Erythroblast (primary cell): ENCODE results near the gene ACSF3.
"Not testable (repeated sequence)": the region's sequence is repeated elsewhere in the genome, so short reads cannot be mapped to it uniquely, and the experiment has no call there.

Experiments used
- DNase-seq, 2 experiments: peaks; one replicate each; lab custom pipeline; 2025; lab: John Stamatoyannopoulos, UW
- GATA1 ChIP-seq: IDR thresholded peaks from 2 replicates; pipeline ENCODE4 v1.6.1; 2011; ENCODE audit warnings: low read depth, mild to moderate bottlenecking, control low read depth, low read length, moderate library complexity
- POLR2A ChIP-seq: IDR thresholded peaks from 2 replicates; pipeline ENCODE4 v1.6.1; 2011; ENCODE audit warnings: mild to moderate bottlenecking, low read length

Gene ACSF3

GRCh38 chr16:89184933-89185794, 91.5 kb downstream of the ACSF3 start:
- TF ChIP-seq GATA1 (no peak), POLR2A (no peak)
- DNase-seq, result peak; percentile 67 to 75

GRCh38 chr16:89185887-89186592, 92.4 kb downstream of the ACSF3 start:
- peak; percentile 61 to 66 for DNase-seq

- DNase-seq, result peak; percentile 60
Observed at GRCh38 chr16:89186593-89187031, 93.0 kb downstream of the ACSF3 start.

DNA sequence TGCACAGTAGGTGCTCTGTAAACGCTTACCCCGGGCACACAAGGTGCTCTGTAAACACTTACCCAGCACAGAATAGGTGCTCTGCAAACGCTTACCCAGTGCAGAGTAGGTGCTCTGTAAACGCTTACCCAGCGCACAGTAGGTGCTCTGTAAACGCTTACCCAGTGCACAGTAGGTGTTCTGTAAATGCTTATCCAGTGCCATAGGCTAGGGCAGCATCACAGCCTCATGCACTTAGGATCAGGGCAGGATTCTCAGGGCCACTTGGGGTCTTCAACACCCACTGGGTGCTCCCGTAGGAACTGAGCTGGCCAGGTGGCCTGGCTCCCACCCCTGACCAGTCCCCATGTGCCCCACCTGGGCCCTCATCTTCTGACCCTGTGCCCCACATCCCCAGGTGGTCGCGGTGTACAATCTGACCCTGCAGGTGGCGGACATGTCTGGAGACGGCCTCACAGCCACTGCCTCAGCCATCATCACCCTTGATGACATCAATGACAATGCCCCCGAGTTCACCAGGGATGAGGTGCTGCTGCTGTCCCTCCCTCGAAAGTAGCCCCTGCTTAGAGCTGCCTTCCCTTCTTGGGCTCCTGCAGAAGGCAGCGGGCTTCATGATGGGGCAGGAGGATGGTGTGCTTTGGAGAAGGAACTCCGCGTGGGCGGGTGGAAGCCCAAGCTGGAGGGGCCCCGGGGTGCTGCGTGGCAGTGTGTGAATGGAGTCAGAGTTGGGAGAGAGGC, 93.5 kb downstream of the ACSF3 start:
- DNase-seq, result peak; percentile 75 to 77
- TF ChIP-seq GATA1 (no peak), POLR2A (no peak)

GRCh38 chr16:89187770-89188392, 94.2 kb downstream of the ACSF3 start:
- TF ChIP-seq POLR2A (no peak), GATA1 (no peak)
- DNase-seq, result peak; percentile 56 to 61

GRCh38 chr16:89188471-89189357, 95.1 kb downstream of the ACSF3 start:
- DNase-seq, result not testable (repeated sequence)

- no peak for TF ChIP-seq POLR2A
- no peak for TF ChIP-seq GATA1
- DNase-seq, result no peak
Observed at GRCh38 chr16:89189358-89190025, 95.8 kb downstream of the ACSF3 start.

DNA sequence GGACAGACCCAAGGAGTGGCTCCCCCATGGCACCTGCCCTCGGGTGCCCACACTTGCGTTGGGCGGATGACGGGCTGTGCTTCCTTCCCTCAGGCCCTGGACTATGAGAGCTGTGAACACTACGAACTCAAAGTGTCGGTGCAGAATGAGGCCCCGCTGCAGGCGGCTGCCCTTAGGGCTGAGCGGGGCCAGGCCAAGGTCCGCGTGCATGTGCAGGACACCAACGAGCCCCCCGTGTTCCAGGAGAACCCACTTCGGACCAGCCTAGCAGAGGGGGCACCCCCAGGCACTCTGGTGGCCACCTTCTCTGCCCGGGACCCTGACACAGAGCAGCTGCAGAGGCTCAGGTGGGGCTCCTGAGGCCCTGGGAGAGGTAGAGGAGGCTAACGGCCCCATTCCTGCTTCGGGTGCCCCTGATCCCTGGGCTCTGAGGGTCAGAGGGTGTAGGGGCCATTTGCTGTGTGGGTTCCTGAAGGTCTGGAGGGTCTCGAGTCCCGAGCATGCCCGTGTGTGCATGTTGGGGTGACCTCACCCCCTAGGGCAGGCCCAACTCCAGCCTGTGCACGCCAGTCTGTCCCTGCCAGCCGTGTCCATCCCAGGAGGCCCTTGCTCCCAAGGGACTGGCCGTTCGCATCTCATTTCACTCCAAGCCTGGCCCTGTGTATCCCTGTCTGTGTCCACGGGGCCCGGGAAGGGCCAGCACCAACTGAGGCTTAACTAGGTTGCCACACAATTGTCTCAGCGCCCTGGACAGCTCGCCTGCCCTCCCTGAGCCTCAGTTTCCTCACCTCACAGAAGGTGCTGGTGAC, 96.7 kb downstream of the ACSF3 start:
- DNase-seq, result no peak
- no peak for TF ChIP-seq POLR2A

GRCh38 chr16:89191033-89191900, 97.6 kb downstream of the ACSF3 start:
- no peak for DNase-seq
- TF ChIP-seq POLR2A, result no peak
- no peak for TF ChIP-seq GATA1

DNA sequence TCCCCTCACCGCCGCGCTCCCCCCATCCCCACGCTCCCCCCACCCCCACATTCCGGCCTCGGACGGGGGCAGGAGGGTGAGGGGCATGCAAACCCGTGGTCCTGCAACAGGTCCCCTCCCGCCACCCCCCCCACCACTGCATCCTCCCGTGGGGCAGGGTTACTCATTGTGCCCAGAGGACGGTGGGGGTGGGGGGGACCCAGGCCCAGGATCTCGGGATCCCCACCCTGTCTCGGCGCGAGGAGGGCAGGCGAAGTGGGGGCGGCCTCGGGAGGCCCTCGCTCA, 98.2 kb downstream of the ACSF3 start:
- DNase-seq, result no peak
- TF ChIP-seq GATA1, result no peak
- TF ChIP-seq POLR2A, result no peak

DNA sequence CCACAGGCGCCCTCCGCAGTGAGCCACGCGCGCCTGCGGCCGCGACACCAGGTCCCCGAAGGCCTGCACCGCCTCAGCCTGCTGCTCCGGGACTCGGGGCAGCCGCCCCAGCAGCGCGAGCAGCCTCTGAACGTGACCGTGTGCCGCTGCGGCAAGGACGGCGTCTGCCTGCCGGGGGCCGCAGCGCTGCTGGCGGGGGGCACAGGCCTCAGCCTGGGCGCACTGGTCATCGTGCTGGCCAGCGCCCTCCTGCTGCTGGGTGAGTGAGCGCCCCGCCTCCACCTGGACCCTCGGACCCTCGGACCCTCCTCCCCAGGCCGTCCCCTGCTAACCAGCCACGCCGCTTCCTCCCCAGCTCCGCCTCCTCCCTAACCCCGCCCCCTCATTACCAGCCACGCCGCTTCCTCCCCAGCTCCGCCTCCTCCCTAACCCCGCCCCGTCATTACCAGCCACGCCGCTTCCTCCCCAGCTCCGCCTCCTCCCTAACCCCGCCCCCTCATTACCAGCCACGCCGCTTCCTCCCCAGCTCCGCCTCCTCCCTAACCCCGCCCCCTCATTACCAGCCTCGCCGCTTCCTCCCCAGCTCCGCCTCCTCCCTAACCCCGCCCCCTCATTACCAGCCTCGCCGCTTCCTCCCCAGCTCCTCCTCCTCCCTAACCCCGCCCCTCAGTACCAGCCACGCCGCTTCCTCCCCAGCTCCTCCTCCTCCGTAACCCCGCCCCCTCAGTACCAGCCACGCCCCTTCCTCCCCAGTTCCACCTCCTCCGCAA, 98.7 kb downstream of the ACSF3 start:
- DNase-seq, result peak; percentile 78 to 81
